ENCODE measurements around the gene MISP.

Gene MISP

GRCh38 chr19:746208-746819 is 4.6 kb upstream of the MISP start:
- in situ Hi-C loops (cut with HindIII; ENCODE audit: low sequenced_read_pairs): no loop called here

GRCh38 chr19:746956-747355 is 4.0 kb upstream of the MISP start:
- in situ Hi-C loops (cut with HindIII; ENCODE audit: low sequenced_read_pairs): no loop called here

GRCh38 chr19:747432-748273 is 3.3 kb upstream of the MISP start:
- in situ Hi-C loops (cut with HindIII; ENCODE audit: low sequenced_read_pairs): no loop called here

- in situ Hi-C loops (cut with HindIII; ENCODE audit: low sequenced_read_pairs): no loop called here
These were observed 2.7 kb upstream of the MISP start for GRCh38 chr19:748274-748598.

GRCh38 chr19:749811-750210 is 1.1 kb upstream of the MISP start:
- in situ Hi-C loops (cut with HindIII; ENCODE audit: low sequenced_read_pairs): no loop called here

- in situ Hi-C loops (cut with HindIII; ENCODE audit: low sequenced_read_pairs): no loop called here
These were observed 809 bp downstream of the MISP start for GRCh38 chr19:751501-752341.

GRCh38 chr19:752652-753517 is 2.0 kb downstream of the MISP start:
- in situ Hi-C loops (cut with HindIII; ENCODE audit: low sequenced_read_pairs): no loop called here

GRCh38 chr19:754530-754929 is 3.6 kb downstream of the MISP start:
- in situ Hi-C loops (cut with HindIII; ENCODE audit: low sequenced_read_pairs): no loop called here

- in situ Hi-C loops (cut with HindIII; ENCODE audit: low sequenced_read_pairs): no loop called here
These were observed 4.2 kb downstream of the MISP start for GRCh38 chr19:755063-755462.

GRCh38 chr19:756236-756635 is 5.3 kb downstream of the MISP start:
- in situ Hi-C loops (cut with HindIII; ENCODE audit: low sequenced_read_pairs): no loop called here

- in situ Hi-C loops (cut with HindIII; ENCODE audit: low sequenced_read_pairs): no loop called here
These were observed 6.1 kb downstream of the MISP start for GRCh38 chr19:756821-757688.

GRCh38 chr19:757811-758668 is 7.1 kb downstream of the MISP start:
- in situ Hi-C loops (cut with HindIII; ENCODE audit: low sequenced_read_pairs): no loop called here

GRCh38 chr19:763181-763580 is 12.3 kb downstream of the MISP start:
- in situ Hi-C loops (cut with HindIII; ENCODE audit: low sequenced_read_pairs): no loop called here

GRCh38 chr19:763869-764268 is 13.0 kb downstream of the MISP start:
- in situ Hi-C loops (cut with HindIII; ENCODE audit: low sequenced_read_pairs): no loop called here

GRCh38 chr19:764301-764700 is 13.4 kb downstream of the MISP start:
- in situ Hi-C loops (cut with HindIII; ENCODE audit: low sequenced_read_pairs): no loop called here

- in situ Hi-C loops (cut with HindIII; ENCODE audit: low sequenced_read_pairs): no loop called here
These were observed 14.3 kb downstream of the MISP start for GRCh38 chr19:765179-765738.

GRCh38 chr19:768424-768823 is 17.5 kb downstream of the MISP start:
- in situ Hi-C loops (cut with HindIII; ENCODE audit: low sequenced_read_pairs): no loop called here

GRCh38 chr19:769616-770015 is 18.7 kb downstream of the MISP start:
- in situ Hi-C loops (cut with HindIII; ENCODE audit: low sequenced_read_pairs): no loop called here

- in situ Hi-C loops (cut with HindIII; ENCODE audit: low sequenced_read_pairs): no loop called here
These were observed 20.4 kb downstream of the MISP start for GRCh38 chr19:771332-771785.
